ENCODE results near the gene CLIC3.
A peak's percentile ranks its signal among the peaks of the same experiment; 100 is the strongest.

CLIC3 gene

GRCh38 chr9:137030538-137031527 is 34.5 kb upstream of the CLIC3 start:
- ATAC-seq: no peak
- TF ChIP-seq TOX (CRISPR knock-in tag; IDR thresholded peaks at IDR 0.05; ENCODE audit: borderline replicate concordance) (no peak), ARNTL (CRISPR knock-in tag; IDR thresholded peaks at IDR 0.05; ENCODE audit: borderline replicate concordance, low read depth) (no peak), SNAI2 (CRISPR knock-in tag; IDR thresholded peaks at IDR 0.05) (no peak), ESRRG (CRISPR knock-in tag; IDR thresholded peaks at IDR 0.05) (no peak), ZNF70 (CRISPR knock-in tag; IDR thresholded peaks at IDR 0.05) (no peak), ZNF565 (CRISPR knock-in tag; conservative IDR thresholded peaks at IDR 0.05; ENCODE audit: low read depth) (no peak), TCF4 (CRISPR knock-in tag; IDR thresholded peaks at IDR 0.05; ENCODE audit: borderline replicate concordance) (no peak), PPARA (CRISPR knock-in tag; IDR thresholded peaks at IDR 0.05; ENCODE audit: borderline replicate concordance) (no peak), TSHZ2 (CRISPR knock-in tag; IDR thresholded peaks at IDR 0.05) (no peak)

- TF ChIP-seq ARNTL (CRISPR knock-in tag; IDR thresholded peaks at IDR 0.05; ENCODE audit: borderline replicate concordance, low read depth): no peak
- TF ChIP-seq ISL1 (CRISPR knock-in tag; IDR thresholded peaks at IDR 0.05): no peak
- TF ChIP-seq ZFP30 (CRISPR knock-in tag; IDR thresholded peaks at IDR 0.05): no peak
- TF ChIP-seq ZFP3 (CRISPR knock-in tag; IDR thresholded peaks at IDR 0.05): no peak
- no peak for TF ChIP-seq GLIS3 (CRISPR knock-in tag; IDR thresholded peaks at IDR 0.05)
- no peak for TF ChIP-seq CSRNP3 (CRISPR knock-in tag; IDR thresholded peaks at IDR 0.05)
- no peak for TF ChIP-seq PPARA (CRISPR knock-in tag; IDR thresholded peaks at IDR 0.05; ENCODE audit: borderline replicate concordance)
- no peak for ATAC-seq
Measured at GRCh38 chr9:137030006-137030405, 33.6 kb upstream of the CLIC3 start.

DNA sequence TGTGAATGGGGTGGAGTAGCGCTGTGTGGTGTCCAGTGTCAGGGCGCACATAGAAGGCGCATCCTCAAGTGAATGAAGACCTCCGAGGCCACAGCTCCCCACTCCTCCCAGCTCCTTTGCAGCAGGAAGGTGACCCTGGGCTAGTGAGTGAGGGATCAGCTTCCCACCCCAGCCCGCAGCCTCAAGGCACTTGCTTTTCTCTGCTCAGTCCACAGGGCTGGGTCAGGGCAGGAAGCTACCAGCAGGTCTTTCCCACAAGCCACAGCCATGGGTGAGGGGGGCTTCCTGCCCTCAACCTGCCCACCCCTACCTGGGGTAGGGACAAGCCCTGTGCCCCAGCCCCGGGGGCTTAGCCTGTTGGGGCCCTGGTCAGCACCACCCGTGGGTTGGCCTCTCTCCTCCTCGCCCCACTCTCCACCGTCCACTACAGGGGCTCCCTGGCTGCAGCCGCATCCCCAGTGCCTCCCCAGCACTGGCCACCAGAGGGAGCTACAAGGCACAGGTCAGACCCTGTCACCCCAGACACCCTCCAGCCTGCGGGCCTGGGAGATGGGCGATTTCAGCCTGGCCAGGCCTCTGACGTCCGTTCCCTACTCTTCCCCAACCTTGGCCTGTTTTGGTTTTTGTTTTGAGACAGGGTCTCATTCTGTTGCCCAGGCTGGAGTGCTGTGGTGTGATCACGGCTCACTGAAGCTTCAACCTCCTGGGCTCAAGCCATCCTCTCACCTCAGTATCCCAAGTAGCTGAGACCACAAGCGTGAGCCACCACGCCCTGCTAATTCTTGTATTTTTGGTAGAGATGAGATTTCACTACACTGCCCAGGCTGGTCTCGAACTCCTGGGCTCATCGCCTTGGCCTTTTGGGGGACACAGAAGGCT is 32.9 kb upstream of the CLIC3 start:
- peak; percentile 88 for ATAC-seq
- no peak for TF ChIP-seq ZNF565 (CRISPR knock-in tag; conservative IDR thresholded peaks at IDR 0.05; ENCODE audit: low read depth)
- TF ChIP-seq, protein P1, sequence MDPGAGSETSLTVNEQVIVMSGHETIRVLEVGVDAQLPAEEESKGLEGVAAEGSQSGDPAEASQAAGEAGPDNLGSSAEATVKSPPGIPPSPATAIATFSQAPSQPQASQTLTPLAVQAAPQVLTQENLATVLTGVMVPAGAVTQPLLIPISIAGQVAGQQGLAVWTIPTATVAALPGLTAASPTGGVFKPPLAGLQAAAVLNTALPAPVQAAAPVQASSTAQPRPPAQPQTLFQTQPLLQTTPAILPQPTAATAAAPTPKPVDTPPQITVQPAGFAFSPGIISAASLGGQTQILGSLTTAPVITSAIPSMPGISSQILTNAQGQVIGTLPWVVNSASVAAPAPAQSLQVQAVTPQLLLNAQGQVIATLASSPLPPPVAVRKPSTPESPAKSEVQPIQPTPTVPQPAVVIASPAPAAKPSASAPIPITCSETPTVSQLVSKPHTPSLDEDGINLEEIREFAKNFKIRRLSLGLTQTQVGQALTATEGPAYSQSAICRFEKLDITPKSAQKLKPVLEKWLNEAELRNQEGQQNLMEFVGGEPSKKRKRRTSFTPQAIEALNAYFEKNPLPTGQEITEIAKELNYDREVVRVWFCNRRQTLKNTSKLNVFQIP (CRISPR knock-in tag; IDR thresholded peaks at IDR 0.05; ENCODE audit: borderline replicate concordance, low read depth): no peak
- TF ChIP-seq ZFP3 (CRISPR knock-in tag; IDR thresholded peaks at IDR 0.05): no peak
- TF ChIP-seq ZC3H10 (CRISPR knock-in tag; IDR thresholded peaks at IDR 0.05): no peak
- TF ChIP-seq TOX (CRISPR knock-in tag; IDR thresholded peaks at IDR 0.05; ENCODE audit: borderline replicate concordance): no peak

- no peak for TF ChIP-seq ARNTL (CRISPR knock-in tag; IDR thresholded peaks at IDR 0.05; ENCODE audit: borderline replicate concordance, low read depth)
- TF ChIP-seq TOX (CRISPR knock-in tag; IDR thresholded peaks at IDR 0.05; ENCODE audit: borderline replicate concordance): no peak
- no peak for TF ChIP-seq ZNF8 (CRISPR knock-in tag; IDR thresholded peaks at IDR 0.05)
- TF ChIP-seq TSHZ2 (CRISPR knock-in tag; IDR thresholded peaks at IDR 0.05): no peak
- no peak for TF ChIP-seq GLIS3 (CRISPR knock-in tag; IDR thresholded peaks at IDR 0.05)
- ATAC-seq: peak; percentile 57
Measured at GRCh38 chr9:137028263-137029057, 32.1 kb upstream of the CLIC3 start.
